D721Med (cell line): Measurements from ENCODE around the gene SKI.

ENCODE experiments used
- DNase-seq: peaks from one replicate; pipeline ENCODE4 v3.0.0; 2011; ENCODE audit warnings: low spot score; ENCODE audit not compliant: insufficient read length
- FAIRE-seq: peaks from 2 replicates; lab custom pipeline; 2011; peaks lifted over from hg19 to GRCh38; lab: Jason Lieb, UNC
- TF ChIP-seq, protein P1 (sequence below): IDR thresholded peaks from 2 replicates; pipeline ENCODE4 v1.5.1; 2012; ENCODE audit warnings: mild to moderate bottlenecking, control low read depth; ENCODE audit not compliant: insufficient read depth; ENCODE audit errors: missing control alignments

Gene SKI

DNA sequence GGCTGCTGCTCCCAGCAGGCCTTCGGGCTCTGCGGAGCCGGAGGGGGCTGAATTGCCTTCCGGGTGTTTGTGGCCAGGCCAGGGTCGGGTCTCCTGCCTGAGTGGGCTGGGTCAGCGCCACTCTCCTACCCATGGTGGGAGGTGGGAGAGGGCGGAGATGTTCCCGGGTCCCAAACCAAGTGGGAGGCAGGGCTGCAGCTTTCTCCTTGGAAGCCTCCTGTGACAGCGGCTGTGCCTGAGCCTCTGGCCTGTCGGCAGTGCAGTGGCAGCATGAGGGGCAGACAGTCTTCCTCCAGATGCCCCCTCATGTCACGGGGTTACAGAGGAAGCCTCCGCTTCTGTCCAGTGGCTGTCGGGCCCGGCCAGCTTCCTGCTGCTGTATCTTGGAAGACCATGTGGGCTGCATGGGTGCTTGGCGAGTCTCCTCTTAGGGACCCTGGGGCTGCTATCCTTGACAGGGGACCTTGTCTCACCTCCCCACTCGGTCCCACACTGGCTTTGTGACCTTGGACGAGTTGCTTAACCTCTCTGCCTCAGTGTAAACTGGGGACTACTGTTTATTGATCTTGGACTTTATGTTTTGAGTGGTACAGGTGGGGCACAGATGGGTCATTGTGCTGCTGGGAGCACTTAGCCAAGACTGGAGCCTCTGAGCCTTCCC lies 4.3 kb downstream of the SKI start:
- FAIRE-seq = no peak
- no peak for DNase-seq
- TF ChIP-seq, protein P1, sequence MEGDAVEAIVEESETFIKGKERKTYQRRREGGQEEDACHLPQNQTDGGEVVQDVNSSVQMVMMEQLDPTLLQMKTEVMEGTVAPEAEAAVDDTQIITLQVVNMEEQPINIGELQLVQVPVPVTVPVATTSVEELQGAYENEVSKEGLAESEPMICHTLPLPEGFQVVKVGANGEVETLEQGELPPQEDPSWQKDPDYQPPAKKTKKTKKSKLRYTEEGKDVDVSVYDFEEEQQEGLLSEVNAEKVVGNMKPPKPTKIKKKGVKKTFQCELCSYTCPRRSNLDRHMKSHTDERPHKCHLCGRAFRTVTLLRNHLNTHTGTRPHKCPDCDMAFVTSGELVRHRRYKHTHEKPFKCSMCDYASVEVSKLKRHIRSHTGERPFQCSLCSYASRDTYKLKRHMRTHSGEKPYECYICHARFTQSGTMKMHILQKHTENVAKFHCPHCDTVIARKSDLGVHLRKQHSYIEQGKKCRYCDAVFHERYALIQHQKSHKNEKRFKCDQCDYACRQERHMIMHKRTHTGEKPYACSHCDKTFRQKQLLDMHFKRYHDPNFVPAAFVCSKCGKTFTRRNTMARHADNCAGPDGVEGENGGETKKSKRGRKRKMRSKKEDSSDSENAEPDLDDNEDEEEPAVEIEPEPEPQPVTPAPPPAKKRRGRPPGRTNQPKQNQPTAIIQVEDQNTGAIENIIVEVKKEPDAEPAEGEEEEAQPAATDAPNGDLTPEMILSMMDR = no peak

DNA sequence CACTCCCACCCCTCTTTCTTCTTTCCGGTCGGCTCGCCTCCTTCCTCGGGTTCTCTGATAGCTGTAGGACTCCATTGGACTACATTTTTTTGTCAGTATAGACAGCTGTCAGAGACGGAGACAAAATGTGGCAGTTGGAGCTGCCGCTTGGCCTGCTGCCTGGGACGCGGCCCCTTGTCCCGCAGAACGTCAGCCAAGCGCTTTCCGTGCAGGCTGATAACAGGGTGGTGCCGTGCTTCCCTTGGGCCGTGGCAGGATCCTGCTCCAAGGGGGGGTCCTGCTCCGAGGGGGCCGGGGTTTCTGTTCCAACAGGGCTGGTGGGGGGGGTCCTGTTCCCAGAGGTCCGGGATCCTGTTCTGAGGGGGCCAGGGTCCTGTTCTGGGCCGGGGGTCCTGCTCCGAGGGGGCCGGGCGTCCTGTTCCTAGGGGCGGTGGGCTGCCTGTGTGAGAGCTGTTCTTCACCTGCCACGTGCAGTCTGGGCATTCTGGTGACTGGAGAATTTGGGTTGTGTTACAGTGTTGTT lies 4.9 kb downstream of the SKI start:
- TF ChIP-seq, protein P1 = no peak
- no peak for DNase-seq
- FAIRE-seq = no peak

DNA sequence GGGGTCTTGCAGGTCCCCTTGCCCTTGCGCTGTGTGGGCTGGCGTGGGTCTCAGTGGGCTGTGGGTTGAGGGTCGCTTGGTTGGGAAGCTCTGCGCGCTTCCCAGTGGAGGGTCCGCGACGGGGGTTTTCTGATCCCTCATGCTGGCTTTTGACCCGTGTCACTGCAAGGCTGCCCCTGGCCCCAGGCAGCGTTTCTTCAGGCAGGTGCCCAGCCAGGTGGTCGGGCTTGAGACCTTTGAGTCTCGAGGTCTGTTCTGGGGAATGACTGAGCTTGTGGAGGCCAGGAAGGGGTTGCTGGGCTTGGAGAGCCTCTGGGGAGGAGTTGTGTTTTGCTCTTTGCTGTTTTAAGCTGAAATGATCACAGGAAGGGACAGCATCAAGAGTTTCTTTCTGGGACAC lies 5.3 kb downstream of the SKI start:
- TF ChIP-seq, protein P1 = no peak
- no peak for FAIRE-seq
- DNase-seq = no peak

DNA sequence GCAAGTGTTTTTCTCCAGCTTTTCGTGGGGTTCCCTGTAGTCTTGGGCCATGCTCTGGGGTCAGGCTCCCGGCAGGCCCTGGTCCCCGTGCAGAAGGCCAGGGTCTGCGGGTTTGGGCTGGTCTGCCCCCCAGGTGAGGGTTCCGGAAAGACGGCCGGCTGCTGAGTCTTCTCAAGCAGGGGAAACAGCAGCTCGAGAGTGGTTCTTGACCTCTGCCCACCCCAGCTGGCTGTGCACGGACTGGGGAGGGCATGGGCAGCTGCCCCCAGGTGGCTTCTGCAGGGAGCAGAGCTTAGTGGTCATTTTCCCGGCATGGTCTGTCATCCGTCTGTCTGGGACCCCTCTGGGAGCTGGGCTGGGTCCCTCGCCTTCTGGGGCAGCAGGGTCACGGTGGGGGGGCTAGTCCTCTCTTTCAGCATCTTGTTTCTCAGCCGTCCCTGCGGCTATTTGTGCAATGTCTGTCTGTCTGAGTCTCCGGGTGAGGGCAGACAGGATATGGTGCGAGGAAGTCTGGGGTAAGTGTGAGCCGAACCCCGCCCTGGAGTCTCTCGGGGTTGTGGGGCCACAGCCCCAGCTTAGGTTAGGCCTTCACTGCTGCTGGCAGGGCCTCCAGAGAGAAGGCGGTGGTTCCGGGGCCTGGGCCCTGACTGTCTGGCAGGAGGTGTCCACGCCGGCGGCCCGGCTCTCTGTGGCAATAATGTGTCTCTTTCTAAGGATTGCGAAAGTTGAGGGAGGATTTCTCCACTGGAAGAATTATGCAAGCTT lies 6.1 kb downstream of the SKI start:
- TF ChIP-seq, protein P1 = no peak
- FAIRE-seq (no peak), DNase-seq (no peak)

DNA sequence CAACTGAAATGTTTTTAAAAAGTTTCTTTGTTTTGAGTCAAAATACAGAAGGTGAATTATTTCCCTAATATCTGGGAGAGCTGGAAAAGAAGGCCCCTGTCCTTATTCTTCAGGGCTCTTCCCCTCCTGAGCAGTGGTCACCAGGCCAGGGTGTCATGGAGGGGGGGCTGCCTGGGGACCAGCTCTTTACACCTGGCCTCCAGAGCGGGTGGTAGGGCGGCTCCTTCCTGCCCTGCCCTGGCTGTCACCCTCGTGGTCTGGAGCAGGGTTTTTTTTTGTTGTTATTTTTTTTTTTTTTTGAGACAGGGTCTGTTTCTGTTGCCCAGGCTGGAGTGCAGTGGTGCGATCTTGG lies 6.6 kb downstream of the SKI start:
- no peak for FAIRE-seq
- TF ChIP-seq, protein P1 = no peak
- no peak for DNase-seq

DNA sequence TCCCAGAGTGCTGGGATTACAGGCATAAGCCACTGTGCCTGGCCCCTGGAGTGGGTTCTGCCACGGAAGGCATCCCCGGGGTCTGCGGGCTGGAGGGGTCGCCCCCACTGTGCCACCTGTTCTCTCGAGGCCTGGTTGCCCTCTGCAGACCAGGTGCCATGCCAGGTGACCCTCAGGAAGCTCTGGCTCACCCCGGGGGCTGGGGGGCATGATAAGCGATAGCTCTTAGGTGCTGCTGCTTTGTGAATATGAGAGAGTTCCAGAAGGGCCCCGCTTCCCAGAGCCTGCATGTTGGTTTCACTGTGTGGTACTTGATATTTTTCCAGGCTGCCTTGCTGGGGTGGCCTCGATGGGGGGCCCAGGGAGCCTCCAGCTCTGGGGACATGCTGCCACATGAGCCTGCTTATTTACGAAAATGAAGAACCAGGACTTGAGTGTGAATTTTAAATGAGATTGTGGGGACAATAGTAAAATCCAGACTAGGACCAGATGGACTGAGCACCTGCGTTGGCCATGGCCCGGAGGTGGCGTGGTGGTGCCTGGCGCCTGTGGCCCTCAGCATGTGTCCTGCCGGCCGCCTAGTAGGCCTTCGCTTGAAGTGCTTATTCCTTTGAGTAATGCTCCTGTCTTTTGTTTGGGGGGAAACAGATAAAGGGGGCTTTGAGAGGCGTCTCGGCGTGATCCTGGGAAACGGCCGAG lies 7.3 kb downstream of the SKI start:
- FAIRE-seq (no peak), DNase-seq (no peak)
- TF ChIP-seq, protein P1 = no peak
